HL-60 (cell line): Measurements from ENCODE around the gene BCAS3.
"Not testable (repeated sequence)": the region's sequence is repeated elsewhere in the genome, so short reads cannot be mapped to it uniquely, and the experiment has no call there.

ENCODE experiments used
- DNase-seq, 2 experiments: peaks; one replicate each; pipeline ENCODE4 v3.0.0-alpha.2; 2010 to 2020; ENCODE audit warnings: low read depth in 1 of 2, low spot score in 1 of 2
- H3K27ac ChIP-seq: fragments of 250-450 bp; sonication (Bioruptor Pico); replicated peaks from 2 replicates; pipeline ENCODE4 v1.5.1; 2020; ENCODE audit warnings: mild to moderate bottlenecking, moderate library complexity
- H3K27me3 ChIP-seq: fragments of 250-450 bp; sonication (Bioruptor Pico); 2 replicates; pipeline ENCODE4 v1.5.1; 2021; ENCODE audit warnings: mild to moderate bottlenecking, moderate library complexity; ENCODE audit not compliant: insufficient read depth, poor library complexity, severe bottlenecking
- H3K4me3 ChIP-seq: replicated peaks from 2 replicates; pipeline ENCODE4 v1.5.1; 2011; ENCODE audit warnings: mild to moderate bottlenecking, control low read depth, low read length; ENCODE audit not compliant: insufficient read depth
- GABPA ChIP-seq: IDR thresholded peaks from 2 replicates; pipeline ENCODE4 v1.6.1; 2012; ENCODE audit warnings: low read depth
- POLR2AphosphoS5 ChIP-seq: IDR thresholded peaks from 2 replicates; pipeline ENCODE4 v1.6.1; 2012; ENCODE audit warnings: low read depth
- SPI1 ChIP-seq: IDR thresholded peaks from 2 replicates; pipeline ENCODE4 v1.6.1; 2012; ENCODE audit warnings: low read depth, mild to moderate bottlenecking, borderline replicate concordance
- TF ChIP-seq, protein P1 (sequence below): IDR thresholded peaks from one replicate; pipeline ENCODE4 v1.5.1; 2011; ENCODE audit warnings: low read length, control low read depth, inconsistent platforms; ENCODE audit not compliant: insufficient read depth
- TF ChIP-seq, protein P2 (sequence below): IDR thresholded peaks from 2 replicates; pipeline ENCODE4 v1.6.1; 2012; ENCODE audit warnings: low read depth; ENCODE audit not compliant: insufficient replicate concordance

BCAS3 gene

DNA sequence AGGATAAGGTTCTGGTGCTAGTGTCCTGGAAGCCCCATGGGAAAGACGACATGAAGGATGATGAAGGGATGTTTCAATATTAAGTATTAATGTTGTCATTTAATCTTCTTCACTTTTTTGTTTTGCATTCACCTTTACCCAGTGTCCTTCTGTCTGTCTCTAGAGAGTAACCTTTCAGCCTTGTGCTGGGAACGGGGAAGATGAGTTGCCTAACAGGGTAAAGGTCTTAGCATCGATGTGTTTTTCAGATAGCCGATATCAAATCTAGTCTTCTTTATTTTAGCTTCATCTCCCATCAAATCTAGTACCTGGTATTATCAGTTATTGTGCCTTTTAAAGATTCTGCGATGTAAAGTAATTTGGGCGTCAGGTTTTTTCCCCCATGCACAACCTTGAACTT is 125.4 kb downstream of the BCAS3 start:
- no peak overlapping the region for H3K4me3 ChIP-seq
- H3K27me3 ChIP-seq, result no peaks in the 10 kb centered on the region
- no peak for TF ChIP-seq SPI1
- TF ChIP-seq GABPA, result no peak
- TF ChIP-seq, protein P1, sequence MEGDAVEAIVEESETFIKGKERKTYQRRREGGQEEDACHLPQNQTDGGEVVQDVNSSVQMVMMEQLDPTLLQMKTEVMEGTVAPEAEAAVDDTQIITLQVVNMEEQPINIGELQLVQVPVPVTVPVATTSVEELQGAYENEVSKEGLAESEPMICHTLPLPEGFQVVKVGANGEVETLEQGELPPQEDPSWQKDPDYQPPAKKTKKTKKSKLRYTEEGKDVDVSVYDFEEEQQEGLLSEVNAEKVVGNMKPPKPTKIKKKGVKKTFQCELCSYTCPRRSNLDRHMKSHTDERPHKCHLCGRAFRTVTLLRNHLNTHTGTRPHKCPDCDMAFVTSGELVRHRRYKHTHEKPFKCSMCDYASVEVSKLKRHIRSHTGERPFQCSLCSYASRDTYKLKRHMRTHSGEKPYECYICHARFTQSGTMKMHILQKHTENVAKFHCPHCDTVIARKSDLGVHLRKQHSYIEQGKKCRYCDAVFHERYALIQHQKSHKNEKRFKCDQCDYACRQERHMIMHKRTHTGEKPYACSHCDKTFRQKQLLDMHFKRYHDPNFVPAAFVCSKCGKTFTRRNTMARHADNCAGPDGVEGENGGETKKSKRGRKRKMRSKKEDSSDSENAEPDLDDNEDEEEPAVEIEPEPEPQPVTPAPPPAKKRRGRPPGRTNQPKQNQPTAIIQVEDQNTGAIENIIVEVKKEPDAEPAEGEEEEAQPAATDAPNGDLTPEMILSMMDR, result no peak
- TF ChIP-seq POLR2AphosphoS5, result no peak
- TF ChIP-seq, protein P2, sequence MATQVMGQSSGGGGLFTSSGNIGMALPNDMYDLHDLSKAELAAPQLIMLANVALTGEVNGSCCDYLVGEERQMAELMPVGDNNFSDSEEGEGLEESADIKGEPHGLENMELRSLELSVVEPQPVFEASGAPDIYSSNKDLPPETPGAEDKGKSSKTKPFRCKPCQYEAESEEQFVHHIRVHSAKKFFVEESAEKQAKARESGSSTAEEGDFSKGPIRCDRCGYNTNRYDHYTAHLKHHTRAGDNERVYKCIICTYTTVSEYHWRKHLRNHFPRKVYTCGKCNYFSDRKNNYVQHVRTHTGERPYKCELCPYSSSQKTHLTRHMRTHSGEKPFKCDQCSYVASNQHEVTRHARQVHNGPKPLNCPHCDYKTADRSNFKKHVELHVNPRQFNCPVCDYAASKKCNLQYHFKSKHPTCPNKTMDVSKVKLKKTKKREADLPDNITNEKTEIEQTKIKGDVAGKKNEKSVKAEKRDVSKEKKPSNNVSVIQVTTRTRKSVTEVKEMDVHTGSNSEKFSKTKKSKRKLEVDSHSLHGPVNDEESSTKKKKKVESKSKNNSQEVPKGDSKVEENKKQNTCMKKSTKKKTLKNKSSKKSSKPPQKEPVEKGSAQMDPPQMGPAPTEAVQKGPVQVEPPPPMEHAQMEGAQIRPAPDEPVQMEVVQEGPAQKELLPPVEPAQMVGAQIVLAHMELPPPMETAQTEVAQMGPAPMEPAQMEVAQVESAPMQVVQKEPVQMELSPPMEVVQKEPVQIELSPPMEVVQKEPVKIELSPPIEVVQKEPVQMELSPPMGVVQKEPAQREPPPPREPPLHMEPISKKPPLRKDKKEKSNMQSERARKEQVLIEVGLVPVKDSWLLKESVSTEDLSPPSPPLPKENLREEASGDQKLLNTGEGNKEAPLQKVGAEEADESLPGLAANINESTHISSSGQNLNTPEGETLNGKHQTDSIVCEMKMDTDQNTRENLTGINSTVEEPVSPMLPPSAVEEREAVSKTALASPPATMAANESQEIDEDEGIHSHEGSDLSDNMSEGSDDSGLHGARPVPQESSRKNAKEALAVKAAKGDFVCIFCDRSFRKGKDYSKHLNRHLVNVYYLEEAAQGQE, result no peak
- no peak overlapping the region for H3K27ac ChIP-seq
- no peak for DNase-seq

DNA sequence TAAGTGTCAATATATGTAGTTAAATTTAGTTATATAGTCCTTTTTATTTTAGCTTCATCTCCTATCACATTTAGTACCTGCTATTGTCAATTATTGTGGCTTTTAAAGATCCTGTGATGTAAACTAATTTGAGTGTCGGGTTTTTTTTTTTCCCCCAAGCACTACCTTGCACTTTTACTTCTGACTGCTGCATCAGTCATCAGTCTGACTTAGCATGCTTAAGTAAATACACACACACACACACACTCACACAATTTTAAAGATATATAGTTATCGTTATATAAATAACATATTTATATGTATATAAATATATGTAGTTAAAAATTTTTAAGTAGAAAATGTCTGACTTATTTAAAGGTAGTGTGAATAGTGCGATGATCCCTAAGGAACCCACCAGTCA is 127.2 kb downstream of the BCAS3 start:
- no peak for DNase-seq
- TF ChIP-seq, protein P1, result no peak
- TF ChIP-seq GABPA (no peak), SPI1 (no peak), POLR2AphosphoS5 (no peak)
- TF ChIP-seq, protein P2, result no peak
- Histone ChIP-seq H3K4me3 (no peak overlapping the region), H3K27ac (no peak overlapping the region), H3K27me3 (no peaks in the 10 kb centered on the region)

DNA sequence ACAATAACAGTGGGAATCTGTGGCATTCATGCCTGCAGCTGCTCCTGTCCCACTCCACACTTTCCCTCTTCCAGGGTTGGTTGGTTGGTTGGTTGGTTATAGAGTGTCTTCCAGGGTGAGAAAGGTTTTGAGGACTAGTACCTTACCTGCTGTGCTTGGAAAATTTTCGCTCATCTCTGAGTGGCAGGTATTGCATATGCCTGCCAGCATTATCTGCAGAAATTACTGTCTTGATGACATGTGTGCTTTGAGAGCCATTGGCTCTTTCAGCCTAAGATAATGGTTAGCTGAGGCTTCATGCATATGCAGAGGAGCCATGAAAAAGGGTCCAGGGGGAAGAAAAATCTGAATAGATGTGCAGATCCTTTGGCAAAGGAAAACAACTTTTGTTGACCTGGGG is 131.8 kb downstream of the BCAS3 start:
- H3K27me3 ChIP-seq, result no peaks in the 10 kb centered on the region
- DNase-seq, result no peak
- no peak overlapping the region for H3K4me3 ChIP-seq
- H3K27ac ChIP-seq, result no peak overlapping the region
- no peak for TF ChIP-seq SPI1
- TF ChIP-seq, protein P2, result no peak
- TF ChIP-seq, protein P1, result no peak
- TF ChIP-seq POLR2AphosphoS5, result no peak
- no peak for TF ChIP-seq GABPA

DNA sequence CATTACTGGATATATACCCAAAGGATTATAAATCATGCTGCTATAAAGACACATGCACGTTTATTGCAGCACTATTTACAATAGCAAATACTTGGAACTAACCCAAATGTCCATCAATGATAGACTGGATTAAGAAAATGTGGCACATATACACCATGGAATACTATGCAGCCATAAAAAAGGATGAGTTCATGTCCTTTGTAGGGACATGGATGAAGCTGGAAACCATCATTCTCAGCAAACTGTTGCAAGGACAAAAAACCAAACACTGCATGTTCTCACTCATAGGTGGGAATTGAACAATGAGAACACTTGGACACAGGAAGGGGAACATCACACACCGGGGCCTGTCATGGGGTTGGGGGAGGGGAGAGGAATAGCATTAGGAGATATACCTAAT is 137.3 kb downstream of the BCAS3 start:
- not testable (repeated sequence) for H3K4me3 ChIP-seq, H3K27me3 ChIP-seq, DNase-seq, H3K27ac ChIP-seq
